Panc1 (cell line): ENCODE data around the gene PPP1R9B.

Source experiments
- CTCF ChIP-seq: fragments of 450-650 bp; IDR thresholded peaks from 2 replicates; pipeline ENCODE4 v1.5.1; 2017; ENCODE audit warnings: mild to moderate bottlenecking
- POLR2AphosphoS5 ChIP-seq: IDR thresholded peaks from 2 replicates; pipeline ENCODE4 v1.6.1; 2012; ENCODE audit warnings: mild to moderate bottlenecking, low read depth, low read length, moderate library complexity
- REST ChIP-seq, 2 experiments: IDR thresholded peaks; 2 replicates each; pipeline ENCODE4 v1.6.1; 2011 to 2012; ENCODE audit warnings: low read depth in 2 of 2, control low read depth in 1 of 2, low read length in 1 of 2, mild to moderate bottlenecking in 1 of 2, moderate library complexity in 1 of 2; ENCODE audit not compliant: insufficient read depth in 1 of 2

GRCh38 chr17:50175035-50175807 lies 24.7 kb upstream of the PPP1R9B start:
- TF ChIP-seq POLR2AphosphoS5 (no peak), CTCF (no peak), REST (IDR thresholded peaks at IDR 0.05; ENCODE audit: insufficient read depth in 1 of 2, low read depth in 2 of 2, low read length in 1 of 2) (no peak)
